ENCODE data around the gene ATXN1. TPM values are rescaled to one million over a fixed set of nuclear protein-coding genes. Genes with fewer than 3 reads are reported as not detected.

Gene ATXN1
- total RNA-seq, 2 donors from 2014 or later = 41.0 to 115 TPM

- ATAC-seq (replicated peaks) = no peak
- H3K4me1 Mint-ChIP-seq = peaks cover 25% of the 10 kb centered on the region
- H3K36me3 Mint-ChIP-seq (ENCODE audit: low read depth) = peaks cover 10% of the 10 kb centered on the region
- no peaks in the 10 kb centered on the region for H3K9me3 Mint-ChIP-seq
- peak overlapping the region; percentile 28 for H3K27ac Mint-ChIP-seq
- no peaks in the 10 kb centered on the region for H3K27me3 Mint-ChIP-seq
- H3K4me3 Mint-ChIP-seq = peak overlapping the region; percentile 41
Observed at GRCh38 chr6:16504609-16505008, 256.7 kb downstream of the ATXN1 start.

GRCh38 chr6:16503970-16504415, 257.3 kb downstream of the ATXN1 start:
- Mint-ChIP-seq H3K4me1 (peaks cover 21% of the 10 kb centered on the region), H3K9me3 (no peaks in the 10 kb centered on the region), H3K27ac (no peak overlapping the region), H3K27me3 (no peaks in the 10 kb centered on the region), H3K36me3 (ENCODE audit: low read depth) (peaks cover 6% of the 10 kb centered on the region), H3K4me3 (peak overlapping the region; percentile 41)
- peak; percentile 70 for ATAC-seq (replicated peaks)

DNA sequence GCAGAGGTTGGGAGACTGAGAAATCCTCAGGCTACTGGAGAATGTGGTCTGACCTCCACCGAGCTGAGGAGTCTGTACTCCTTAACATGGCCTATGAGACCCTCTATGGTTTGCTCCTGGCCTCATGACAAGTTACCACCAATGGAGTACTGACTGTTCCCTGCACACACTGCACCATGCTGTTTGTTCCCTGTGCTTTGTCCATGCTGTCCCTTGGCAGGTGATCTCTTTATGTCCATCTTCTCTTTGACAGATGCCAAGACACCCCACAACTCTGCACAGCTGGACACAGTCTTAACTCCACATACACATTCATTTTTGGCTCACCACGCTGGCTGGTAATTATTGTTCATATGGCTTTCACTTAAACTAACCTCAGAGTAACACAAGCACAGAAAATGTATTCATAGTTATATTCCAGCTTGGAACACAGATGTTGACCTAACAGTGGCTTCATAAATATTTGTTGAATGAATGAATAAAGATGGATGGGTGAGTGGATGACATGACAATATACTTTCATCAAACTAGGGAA, 258.0 kb downstream of the ATXN1 start:
- H3K4me3 Mint-ChIP-seq = no peak overlapping the region
- no peaks in the 10 kb centered on the region for H3K9me3 Mint-ChIP-seq
- ATAC-seq (replicated peaks) = no peak
- no peaks in the 10 kb centered on the region for H3K27me3 Mint-ChIP-seq
- no peak overlapping the region for H3K27ac Mint-ChIP-seq
- H3K4me1 Mint-ChIP-seq = peaks cover 22% of the 10 kb centered on the region
- H3K36me3 Mint-ChIP-seq (ENCODE audit: low read depth) = peaks cover 7% of the 10 kb centered on the region

GRCh38 chr6:16498957-16499356, 262.3 kb downstream of the ATXN1 start:
- Mint-ChIP-seq H3K9me3 (no peaks in the 10 kb centered on the region), H3K36me3 (ENCODE audit: low read depth) (peaks cover 12% of the 10 kb centered on the region), H3K27me3 (no peaks in the 10 kb centered on the region), H3K4me1 (peaks cover 32% of the 10 kb centered on the region), H3K27ac (no peak overlapping the region), H3K4me3 (no peak overlapping the region)
- no peak for ATAC-seq (replicated peaks)

DNA sequence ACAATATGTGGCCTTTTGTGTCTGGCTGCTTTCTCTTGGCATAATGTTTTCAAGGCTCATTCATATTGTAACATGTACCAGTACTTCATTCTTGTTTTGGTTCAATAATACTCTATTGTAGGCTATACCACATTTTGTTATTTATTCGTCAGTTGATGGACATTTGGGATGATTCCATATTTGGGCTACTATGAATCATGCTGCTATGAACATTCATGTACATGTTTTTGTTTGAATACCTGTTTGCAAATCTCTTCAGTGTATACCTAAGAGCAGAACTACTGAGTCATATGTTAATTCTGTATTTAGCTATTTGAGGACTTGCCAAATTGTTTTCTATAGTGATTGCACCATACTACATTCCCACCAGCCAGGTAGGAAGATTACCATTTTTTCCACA, 263.0 kb downstream of the ATXN1 start:
- H3K9me3 Mint-ChIP-seq = no peaks in the 10 kb centered on the region
- peaks cover 30% of the 10 kb centered on the region for H3K4me1 Mint-ChIP-seq
- H3K27ac Mint-ChIP-seq = no peak overlapping the region
- ATAC-seq (replicated peaks) = peak; percentile 79
- H3K27me3 Mint-ChIP-seq = no peaks in the 10 kb centered on the region
- peaks cover 12% of the 10 kb centered on the region for H3K36me3 Mint-ChIP-seq (ENCODE audit: low read depth)
- no peak overlapping the region for H3K4me3 Mint-ChIP-seq

DNA sequence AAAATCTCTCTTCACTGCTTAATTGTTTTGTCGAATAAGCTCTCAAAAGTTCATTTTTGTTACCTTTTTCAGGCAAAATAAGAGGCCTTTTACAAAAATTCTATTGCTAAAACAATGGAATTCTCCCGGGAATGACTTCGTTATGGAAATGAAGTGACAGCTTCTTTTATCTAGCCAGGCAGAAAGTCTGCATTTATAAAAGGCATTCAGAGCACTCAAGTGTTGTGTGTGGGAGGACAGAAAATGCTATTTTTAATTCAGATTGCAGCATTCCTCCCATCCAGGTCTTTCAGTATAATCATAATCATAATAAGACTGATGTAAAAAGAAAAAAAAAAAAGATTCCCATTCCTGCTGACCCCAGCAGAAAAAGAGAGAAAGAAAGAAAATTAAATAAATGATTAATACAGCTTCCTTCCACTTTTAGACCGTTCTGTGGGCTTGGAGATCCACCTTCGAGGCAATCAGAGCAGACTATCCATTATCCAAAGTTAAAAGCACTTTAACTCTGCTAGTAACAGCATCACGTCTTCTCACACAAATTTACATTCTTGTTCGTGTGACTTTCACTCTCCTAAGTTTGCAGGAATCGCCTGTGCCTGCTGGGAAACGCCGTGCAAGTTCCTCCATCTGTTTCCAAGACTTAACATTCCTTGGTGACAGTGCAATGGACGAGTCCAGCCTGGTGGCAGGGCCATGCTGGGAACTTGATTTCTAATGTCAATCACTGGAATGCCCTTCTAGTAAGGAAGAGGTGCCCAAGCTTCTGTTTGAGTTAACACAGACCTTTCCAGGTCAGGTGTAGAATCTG, 264.1 kb downstream of the ATXN1 start:
- ATAC-seq (replicated peaks) = no peak
- Mint-ChIP-seq H3K9me3 (no peaks in the 10 kb centered on the region), H3K4me3 (no peak overlapping the region), H3K4me1 (peaks cover 32% of the 10 kb centered on the region), H3K27ac (no peak overlapping the region), H3K36me3 (ENCODE audit: low read depth) (peaks cover 12% of the 10 kb centered on the region), H3K27me3 (no peaks in the 10 kb centered on the region)

- Mint-ChIP-seq H3K36me3 (ENCODE audit: low read depth) (peaks cover 12% of the 10 kb centered on the region), H3K4me3 (peak overlapping the region; percentile 20), H3K27ac (peak overlapping the region; percentile 68), H3K27me3 (no peaks in the 10 kb centered on the region), H3K4me1 (peaks cover 36% of the 10 kb centered on the region), H3K9me3 (no peaks in the 10 kb centered on the region)
- ATAC-seq (replicated peaks) = no peak
Observed at GRCh38 chr6:16496210-16496609, 265.1 kb downstream of the ATXN1 start.

GRCh38 chr6:16494793-16495192, 266.5 kb downstream of the ATXN1 start:
- Mint-ChIP-seq H3K36me3 (ENCODE audit: low read depth) (peaks cover 12% of the 10 kb centered on the region), H3K27me3 (no peaks in the 10 kb centered on the region), H3K9me3 (no peaks in the 10 kb centered on the region), H3K4me3 (peak overlapping the region; percentile 31), H3K27ac (peak overlapping the region; percentile 24), H3K4me1 (peaks cover 44% of the 10 kb centered on the region)
- peak; percentile 68 for ATAC-seq (replicated peaks)

GRCh38 chr6:16493802-16494201, 267.5 kb downstream of the ATXN1 start:
- Mint-ChIP-seq H3K4me1 (peaks cover 52% of the 10 kb centered on the region), H3K27me3 (no peaks in the 10 kb centered on the region)
- ATAC-seq (replicated peaks) = no peak

DNA sequence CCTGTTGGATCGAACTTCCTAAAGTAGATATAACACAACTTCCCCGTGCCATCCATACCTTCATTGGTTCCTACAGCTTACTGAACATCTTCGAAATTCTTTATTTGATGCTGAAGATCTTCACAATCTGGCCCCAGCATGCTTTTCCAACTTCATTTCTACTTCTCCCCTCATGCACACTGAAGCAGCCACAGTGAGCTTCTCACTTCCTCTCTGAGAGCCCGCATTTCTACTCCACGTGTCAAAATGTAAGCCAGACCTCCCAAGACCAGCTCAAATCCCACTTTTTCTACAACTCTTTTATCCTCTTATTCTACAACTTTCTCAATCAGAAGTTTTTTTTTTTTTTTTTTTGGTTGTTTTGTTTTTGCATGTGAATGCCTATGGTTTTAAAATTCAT, 268.1 kb downstream of the ATXN1 start:
- Mint-ChIP-seq H3K9me3 (no peaks in the 10 kb centered on the region), H3K36me3 (ENCODE audit: low read depth) (peaks cover 9% of the 10 kb centered on the region), H3K4me1 (peaks cover 56% of the 10 kb centered on the region), H3K27ac (no peak overlapping the region), H3K4me3 (no peak overlapping the region), H3K27me3 (no peaks in the 10 kb centered on the region)
- no peak for ATAC-seq (replicated peaks)

More at GRCh38 chr6:16493802-16494201, 267.5 kb downstream of the ATXN1 start:
- peaks cover 12% of the 10 kb centered on the region for H3K36me3 Mint-ChIP-seq (ENCODE audit: low read depth)
- H3K4me3 Mint-ChIP-seq = no peak overlapping the region
- no peak overlapping the region for H3K27ac Mint-ChIP-seq
- no peaks in the 10 kb centered on the region for H3K9me3 Mint-ChIP-seq

DNA sequence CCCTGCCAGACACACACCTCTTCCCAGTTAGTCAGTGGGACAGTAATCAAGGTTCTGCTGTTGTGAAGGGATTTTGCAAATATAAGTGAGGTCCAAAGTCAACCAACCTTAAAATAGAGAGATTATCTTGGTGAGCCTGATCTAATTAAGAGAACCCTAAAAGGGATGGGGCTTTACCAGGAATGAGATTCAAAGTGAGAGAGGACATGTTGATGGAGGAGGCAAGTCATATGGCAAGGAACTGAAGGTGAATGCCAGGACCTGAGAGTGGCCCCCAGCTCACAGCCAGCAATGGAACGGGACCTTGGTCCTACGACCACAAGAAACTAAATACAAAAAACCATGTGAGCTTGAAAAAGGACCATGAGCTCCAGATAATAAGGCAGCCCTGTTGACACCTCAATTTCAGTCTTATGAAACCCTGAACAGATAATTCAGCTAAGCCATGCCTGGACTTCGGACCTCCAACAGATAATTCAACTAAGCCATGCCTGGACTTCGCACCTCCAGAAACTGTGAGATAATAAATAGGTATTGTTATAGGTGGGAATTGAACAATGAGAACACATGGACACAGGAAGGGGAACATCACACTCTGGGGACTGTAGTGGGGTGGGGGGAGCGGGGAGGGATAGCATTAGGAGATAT, 269.5 kb downstream of the ATXN1 start:
- no peak for ATAC-seq (replicated peaks)
- no peak overlapping the region for H3K4me3 Mint-ChIP-seq
- no peaks in the 10 kb centered on the region for H3K9me3 Mint-ChIP-seq
- H3K36me3 Mint-ChIP-seq (ENCODE audit: low read depth) = no peaks in the 10 kb centered on the region
- H3K27ac Mint-ChIP-seq = no peak overlapping the region
- H3K27me3 Mint-ChIP-seq = no peaks in the 10 kb centered on the region
- peaks cover 62% of the 10 kb centered on the region for H3K4me1 Mint-ChIP-seq

DNA sequence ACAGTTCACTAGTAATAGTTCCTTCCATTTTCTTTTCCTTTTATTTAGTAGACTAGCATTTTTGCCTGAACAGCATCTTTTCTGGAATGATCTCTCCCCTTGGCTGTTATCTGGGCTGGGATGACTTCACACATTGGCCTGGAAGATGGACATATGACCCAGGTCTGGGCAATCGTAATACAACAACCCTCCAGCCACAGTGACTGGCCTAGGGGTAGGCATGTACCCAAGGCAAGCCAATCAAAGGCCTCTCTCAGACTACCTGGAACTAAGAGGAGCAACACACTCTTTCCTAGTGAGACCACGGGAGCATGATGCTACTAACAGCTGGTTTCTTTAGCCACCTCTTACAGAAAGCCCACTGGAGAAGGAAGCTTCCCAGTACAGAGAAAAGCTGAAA, 270.6 kb downstream of the ATXN1 start:
- Mint-ChIP-seq H3K36me3 (ENCODE audit: low read depth) (peaks cover 11% of the 10 kb centered on the region), H3K27ac (peak overlapping the region; percentile 34), H3K4me3 (peak overlapping the region; percentile 2), H3K4me1 (peaks cover 65% of the 10 kb centered on the region), H3K9me3 (no peaks in the 10 kb centered on the region), H3K27me3 (no peaks in the 10 kb centered on the region)
- ATAC-seq (replicated peaks) = no peak

GRCh38 chr6:16488813-16489212, 272.4 kb downstream of the ATXN1 start:
- H3K4me3 Mint-ChIP-seq = peak overlapping the region; percentile 79

GRCh38 chr6:16487996-16488674, 273.1 kb downstream of the ATXN1 start:
- peaks cover 80% of the 10 kb centered on the region for H3K4me1 Mint-ChIP-seq
- H3K4me3 Mint-ChIP-seq = peak overlapping the region; percentile 79
- H3K36me3 Mint-ChIP-seq (ENCODE audit: low read depth) = peaks cover 36% of the 10 kb centered on the region
- H3K27ac Mint-ChIP-seq = peak overlapping the region; percentile 94
- peak; percentile 65 for ATAC-seq (replicated peaks)
- no peaks in the 10 kb centered on the region for H3K27me3 Mint-ChIP-seq
- H3K9me3 Mint-ChIP-seq = no peaks in the 10 kb centered on the region

More at GRCh38 chr6:16488813-16489212, 272.4 kb downstream of the ATXN1 start:
- Mint-ChIP-seq H3K36me3 (ENCODE audit: low read depth) (peaks cover 29% of the 10 kb centered on the region), H3K4me1 (peaks cover 74% of the 10 kb centered on the region), H3K9me3 (no peaks in the 10 kb centered on the region), H3K27me3 (no peaks in the 10 kb centered on the region), H3K27ac (peak overlapping the region; percentile 94)
- ATAC-seq (replicated peaks) = no peak
